B cell (primary cell): ENCODE data around the gene LSM7. TPM values are rescaled to one million over a fixed set of nuclear protein-coding genes. Genes with fewer than 3 reads are reported as not detected.

Experiments used
- ATAC-seq: fragments of 200-7000 bp; cut with Tn5 transposase; one replicate; pipeline ENCODE4 v1.10.0; 2021; ENCODE audit warnings: low read depth, mild to moderate bottlenecking, moderate number of reproducible peaks, moderate library complexity
- CTCF ChIA-PET: fragments of 350-600 bp; sonication (Branson Sonifier 250); formaldehyde crosslinking; loops from one replicate; lab custom pipeline; 2021; ENCODE audit warnings: antibody characterized with exemption, inconsistent platforms; lab: Charles Lee
- POLR2A ChIA-PET: fragments of 350-600 bp; sonication (Branson Sonifier 250); formaldehyde crosslinking; loops from one replicate; lab custom pipeline; 2021; ENCODE audit warnings: antibody characterized with exemption; lab: Charles Lee
- DNase-seq: peaks from one replicate; pipeline ENCODE4 v3.0.0; 2013
- H2AFZ ChIP-seq: 2 replicates; pipeline ENCODE4 v1.6.1; 2012; ENCODE audit warnings: mild to moderate bottlenecking, low read depth, low read length; ENCODE audit not compliant: insufficient read depth, poor library complexity, severe bottlenecking
- H3K27ac ChIP-seq, 2 donors: 1 replicate in 1 of 2; 2 replicates in 1 of 2; pipeline ENCODE4 v1.5.1; 2012 to 2013; ENCODE audit warnings: low read length in 2 of 2, mild to moderate bottlenecking in 2 of 2, moderate library complexity in 1 of 2
- H3K27me3 ChIP-seq, 4 experiments: fragments of 200-600 bp in 1 of 4; sonication (generic) in 1 of 4; replicated peaks in 1 of 4; 1 replicate in 2 of 4; 2 replicates in 2 of 4; pipeline versions ENCODE4 v1.6.1 to v1.7.0; 2013 to 2016; ENCODE audit warnings: low read length in 3 of 4, mild to moderate bottlenecking in 2 of 4, mixed read lengths in 1 of 4, moderate library complexity in 1 of 4; ENCODE audit not compliant: insufficient read depth in 4 of 4, control insufficient read depth in 3 of 4; ENCODE audit errors: control extremely low read depth in 1 of 4
- H3K36me3 ChIP-seq, 2 experiments: replicated peaks in 1 of 2; 1 replicate in 1 of 2; 2 replicates in 1 of 2; pipeline versions ENCODE4 v1.6.1 to v1.7.1; 2013; ENCODE audit warnings: low read length in 1 of 2; ENCODE audit not compliant: insufficient read depth in 2 of 2, control insufficient read depth in 1 of 2; ENCODE audit errors: control extremely low read depth in 1 of 2, extremely low read depth in 1 of 2
- H3K4me1 ChIP-seq, 2 donors: fragments of 200-600 bp in 1 of 2; sonication (generic) in 1 of 2; 1 replicate in 1 of 2; 2 replicates in 1 of 2; pipeline versions ENCODE4 v1.5.1 to v1.6.1; 2013 to 2017; ENCODE audit warnings: low read length in 2 of 2; ENCODE audit not compliant: control insufficient read depth in 2 of 2, insufficient read depth in 2 of 2
- H3K4me2 ChIP-seq: replicated peaks from 2 replicates; pipeline ENCODE3; 2012; ENCODE audit warnings: mild to moderate bottlenecking, low read depth, low read length; ENCODE audit not compliant: poor library complexity, severe bottlenecking
- H3K4me3 ChIP-seq, 5 experiments: fragments of 200-600 bp in 1 of 5; sonication (generic) in 1 of 5; 1 replicate in 3 of 5; 2 replicates in 2 of 5; pipeline versions ENCODE4 v1.5.1 to v1.7.0; 2011 to 2016; ENCODE audit warnings: low read length in 4 of 5, mild to moderate bottlenecking in 4 of 5, low read depth in 2 of 5, control low read depth in 1 of 5, moderate library complexity in 1 of 5; ENCODE audit not compliant: insufficient read depth in 1 of 5; ENCODE audit errors: control extremely low read depth in 1 of 5, extremely low read depth in 1 of 5
- H3K79me2 ChIP-seq: fragments of 200-600 bp; sonication (generic); one replicate; pipeline ENCODE4 v1.6.0; 2016; ENCODE audit warnings: low read length; ENCODE audit not compliant: control insufficient read depth, insufficient read depth
- H3K9ac ChIP-seq: fragments of 200-600 bp; sonication (generic); 2 replicates; pipeline ENCODE4 v1.6.1; 2017; ENCODE audit warnings: mild to moderate bottlenecking, low read length, moderate library complexity
- H3K9me3 ChIP-seq, 3 donors: one replicate each; pipeline versions ENCODE4 v1.6.1 to v1.7.1; 2013; ENCODE audit warnings: low read length in 2 of 3; ENCODE audit not compliant: control insufficient read depth in 2 of 3, insufficient read depth in 1 of 3; ENCODE audit errors: control extremely low read depth in 1 of 3
- H4K20me1 ChIP-seq: 2 replicates; pipeline ENCODE4 v1.6.0; 2012; ENCODE audit warnings: mild to moderate bottlenecking, low read length; ENCODE audit not compliant: insufficient read depth, control insufficient read depth, poor library complexity, severe bottlenecking
- H3K27ac Mint-ChIP-seq: one replicate; pipeline ENCODE4 v1.8.0; 2021; ENCODE audit warnings: mixed read lengths
- H3K27me3 Mint-ChIP-seq: one replicate; pipeline ENCODE4 v1.8.0; 2021; ENCODE audit warnings: mixed read lengths
- H3K4me1 Mint-ChIP-seq: one replicate; pipeline ENCODE4 v1.8.0; 2021; ENCODE audit warnings: mixed read lengths
- H3K4me3 Mint-ChIP-seq: one replicate; pipeline ENCODE4 v1.8.0; 2021; ENCODE audit warnings: mixed read lengths
- H3K9me3 Mint-ChIP-seq: one replicate; pipeline ENCODE4 v1.8.0; 2022; ENCODE audit warnings: mixed read lengths; ENCODE audit not compliant: insufficient read depth
- CTCF ChIP-seq: fragments of 200-600 bp; IDR thresholded peaks from one replicate; pipeline ENCODE4 v1.8.0; 2022; ENCODE audit warnings: antibody characterized with exemption, mild to moderate bottlenecking
- EZH2 ChIP-seq: IDR thresholded peaks from 2 replicates; pipeline ENCODE4 v1.6.1; 2012; ENCODE audit warnings: borderline replicate concordance, low read depth, mild to moderate bottlenecking, moderate library complexity, low read length; ENCODE audit not compliant: insufficient read depth, poor library complexity, severe bottlenecking
- WGBS: methylation state at CpG from one replicate; pipeline ENCODE4 v1.1.5; 2013; ENCODE audit warnings: missing lambda C conversion rate; ENCODE audit not compliant: insufficient coverage; 5-methylcytosine and 5-hydroxymethylcytosine counted together
- intact Hi-C: fragments of 100-400 bp; cut with micrococcal nuclease; formaldehyde crosslinking; loops from one replicate; pipeline ENCODE4 v1.10.0; 2022
- polyA plus RNA-seq: library from polyadenylated mRNA; depleted of rRNA; stranded (reverse); fragments of >200 nt; gene quantifications from 2 replicates; pipeline ENCODE4 v1.2.3, GENCODE V29; 2012
- total RNA-seq, 2 donors: library from RNA; stranded (reverse); fragments of 120-200 nt in 1 of 2; gene quantifications; 1 replicate in 1 of 2; 2 replicates in 1 of 2; pipeline versions ENCODE4 v1.2.3 to v1.2.4, GENCODE V29; 2013 to 2022

LSM7 gene
- total and polyA plus RNA-seq, 2 donors (not counting 1 experiment from before 2014, with no cell fraction given), result 201 to 820 TPM

GRCh38 chr19:2287585-2288337 is 40.6 kb downstream of the LSM7 start:
- Histone ChIP-seq H3K4me3 (no peak overlapping the region), H3K36me3 (peaks cover 0 to 4% of the 10 kb centered on the region in 2 experiments), H2AFZ (no peak overlapping the region), H3K79me2 (peaks cover 39% of the 10 kb centered on the region), H3K4me2 (peak overlapping the region; percentile 82), H3K27me3 (no peaks in the 10 kb centered on the region), H3K9ac (no peak overlapping the region), H4K20me1 (peaks cover 20% of the 10 kb centered on the region), H3K9me3 (no peaks in the 10 kb centered on the region), H3K4me1 (peaks cover 31 to 46% of the 10 kb centered on the region in 2 donors), H3K27ac (no peak overlapping the region)
- peak overlapping the region; percentile 97 for H3K4me3 Mint-ChIP-seq
- ATAC-seq (no peak), DNase-seq (no peak)
- H3K4me1 Mint-ChIP-seq, result peaks cover 41% of the 10 kb centered on the region
- H3K27ac Mint-ChIP-seq, result peak overlapping the region; percentile 87
- ChIA-PET CTCF (interaction anchor here (1.0 to 3.2 kb wide), 7 partner anchors 9 to 45 kb away, joined by 3 to 30 read pairs (median 8); no protein-coding TSS in a partner anchor), POLR2A (interaction anchor here (0.6 to 3.4 kb wide), 14 partner anchors 10 to 934 kb away, joined by 3 to 65 read pairs (median 5); partner anchors contain the start of genes LSM7, MKNK2 and SPPL2B)
- no peaks in the 10 kb centered on the region for H3K27me3 Mint-ChIP-seq
- WGBS, result 52% methylated on average over 13 of the region's 13 CpGs
- intact Hi-C loops, result loop anchor here (2.0 to 5.0 kb wide), 2 partner anchors 13 to 35 kb away; no protein-coding TSS in a partner anchor
- no peak for TF ChIP-seq EZH2
- no peaks in the 10 kb centered on the region for H3K9me3 Mint-ChIP-seq

GRCh38 chr19:2286402-2287140 is 41.8 kb downstream of the LSM7 start:
- Mint-ChIP-seq H3K4me3 (no peak overlapping the region), H3K9me3 (no peaks in the 10 kb centered on the region), H3K27ac (peak overlapping the region; percentile 53), H3K27me3 (no peaks in the 10 kb centered on the region), H3K4me1 (peaks cover 48% of the 10 kb centered on the region)
- H3K9ac ChIP-seq, result no peak overlapping the region
- ATAC-seq, result no peak
- H3K4me1 ChIP-seq, result peaks cover 37 to 49% of the 10 kb centered on the region in 2 donors
- TF ChIP-seq CTCF (no peak), EZH2 (no peak)
- peaks cover 27% of the 10 kb centered on the region for H3K79me2 ChIP-seq
- intact Hi-C loops, result loop anchor here (5.0 kb wide), 1 partner anchor 34 kb away; no protein-coding TSS in a partner anchor
- no peak overlapping the region for H3K27ac ChIP-seq
- 91% methylated on average over 16 of the region's 20 CpGs for WGBS
- CTCF ChIA-PET, result interaction anchor here (1.0 to 3.2 kb wide), 3 partner anchors 8 to 12 kb away, joined by 3 to 30 read pairs (median 26); no protein-coding TSS in a partner anchor
- no peak overlapping the region for H3K4me3 ChIP-seq
- no peak for DNase-seq
- H3K27me3 ChIP-seq, result no peaks in the 10 kb centered on the region
- H2AFZ ChIP-seq, result no peak overlapping the region
- peaks cover 11% of the 10 kb centered on the region for H4K20me1 ChIP-seq
- no peak overlapping the region for H3K4me2 ChIP-seq
- H3K9me3 ChIP-seq, result no peaks in the 10 kb centered on the region
- POLR2A ChIA-PET, result interaction anchor here (0.6 to 3.4 kb wide), 6 partner anchors 11 to 272 kb away, joined by 3 to 65 read pairs (median 12); no protein-coding TSS in a partner anchor
- H3K36me3 ChIP-seq, result no peaks in the 10 kb centered on the region
